ENCODE measurements around the gene SEM1.

DNA sequence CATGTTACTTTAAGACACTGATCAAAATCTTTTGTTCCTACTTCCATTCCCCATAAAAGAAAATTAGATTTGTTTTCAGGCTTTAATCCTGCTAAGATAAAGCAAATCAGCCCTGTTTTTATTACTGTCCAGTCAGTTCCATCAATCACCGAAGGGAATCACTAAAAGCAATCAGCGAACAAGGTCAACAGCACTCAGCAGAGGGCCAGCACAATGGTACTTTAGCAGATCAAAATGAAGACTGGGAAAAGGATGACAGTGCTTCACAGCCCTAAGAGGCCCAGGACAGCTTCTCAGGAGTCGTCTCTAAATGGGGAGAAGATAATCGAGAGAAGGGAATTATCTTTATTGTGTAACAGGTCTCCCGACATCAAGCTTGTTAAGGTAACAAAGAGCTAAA lies 32.7 kb downstream of the SEM1 start:
- TF ChIP-seq CTCF (optimal IDR thresholded peaks at IDR 0.05 in 1 of 3, IDR thresholded peaks at IDR 0.05 in 1 of 3, conservative IDR thresholded peaks at IDR 0.05 in 1 of 3; ENCODE audit: extremely low read depth in 1 of 3, insufficient read depth in 2 of 3, low read length in 3 of 3) (no peak), EZH2 (IDR thresholded peaks at IDR 0.05; ENCODE audit: low read length) (no peak)

Measured in keratinocyte (primary cell).